ENCODE data around the gene SMIM5.

SMIM5 gene

GRCh38 chr17:75683583-75683982, 50.3 kb downstream of the SMIM5 start:
- no peak for DNase-seq (ENCODE audit: extremely low read depth, low read depth)

GRCh38 chr17:75684249-75684648, 51.0 kb downstream of the SMIM5 start:
- no peak for DNase-seq (ENCODE audit: extremely low read depth, low read depth)
- TF ChIP-seq CTCF (IDR thresholded peaks at IDR 0.05; ENCODE audit: low read depth, low read length): no peak

More at GRCh38 chr17:75683583-75683982, 50.3 kb downstream of the SMIM5 start:
- no peak for TF ChIP-seq CTCF (IDR thresholded peaks at IDR 0.05; ENCODE audit: low read depth, low read length)

GRCh38 chr17:75684924-75685323, 51.7 kb downstream of the SMIM5 start:
- no peak for TF ChIP-seq CTCF (IDR thresholded peaks at IDR 0.05; ENCODE audit: low read depth, low read length)
- no peak for DNase-seq (ENCODE audit: extremely low read depth, low read depth)

GRCh38 chr17:75685499-75685898, 52.3 kb downstream of the SMIM5 start:
- DNase-seq (ENCODE audit: extremely low read depth, low read depth): no peak
- TF ChIP-seq CTCF (IDR thresholded peaks at IDR 0.05; ENCODE audit: low read depth, low read length): no peak

GRCh38 chr17:75688209-75688825, 55.1 kb downstream of the SMIM5 start:
- no peak for TF ChIP-seq CTCF (IDR thresholded peaks at IDR 0.05; ENCODE audit: low read depth, low read length)

GRCh38 chr17:75689441-75689873, 56.2 kb downstream of the SMIM5 start:
- no peak for TF ChIP-seq CTCF (IDR thresholded peaks at IDR 0.05; ENCODE audit: low read depth, low read length)
- DNase-seq (ENCODE audit: extremely low read depth, low read depth): no peak

More at GRCh38 chr17:75688209-75688825, 55.1 kb downstream of the SMIM5 start:
- DNase-seq (ENCODE audit: extremely low read depth, low read depth): no peak
